ENCODE data around the gene MSLN.

MSLN gene

GRCh38 chr16:813916-814412 is 53.4 kb downstream of the MSLN start:
- no peak for DNase-seq

GRCh38 chr16:814974-815373 is 54.4 kb downstream of the MSLN start:
- DNase-seq: no peak

- no peak for DNase-seq
These were observed 55.3 kb downstream of the MSLN start for GRCh38 chr16:815861-816260.

- DNase-seq: no peak
These were observed 56.7 kb downstream of the MSLN start for GRCh38 chr16:817001-817906.

GRCh38 chr16:818132-818531 is 57.6 kb downstream of the MSLN start:
- DNase-seq: no peak
